ENCODE data around the gene RFXANK. TPM values are rescaled to one million over a fixed set of nuclear protein-coding genes. Genes with fewer than 3 reads are reported as not detected.

Gene RFXANK
- total RNA-seq, 1 donor from 2014 or later = 122 TPM

DNA sequence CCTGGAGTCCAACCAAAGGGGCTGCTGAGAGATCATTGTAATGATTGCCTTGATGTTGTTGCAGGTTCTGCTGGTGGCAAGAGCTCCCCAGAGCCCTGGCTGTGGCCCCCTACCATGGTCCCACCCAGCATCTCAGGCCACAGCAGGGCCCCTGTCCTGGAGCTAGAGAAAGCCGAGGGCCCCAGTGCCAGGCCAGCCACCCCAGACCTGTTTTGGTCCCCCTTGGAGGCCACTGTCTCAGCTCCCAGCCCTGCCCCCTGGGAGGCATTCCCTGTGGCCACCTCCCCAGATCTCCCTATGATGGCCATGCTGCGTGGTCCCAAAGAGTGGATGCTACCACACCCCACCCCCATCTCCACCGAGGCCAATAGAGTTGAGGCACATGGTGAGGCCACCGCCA, 35.2 kb downstream of the RFXANK start:
- TF ChIP-seq, protein P1, sequence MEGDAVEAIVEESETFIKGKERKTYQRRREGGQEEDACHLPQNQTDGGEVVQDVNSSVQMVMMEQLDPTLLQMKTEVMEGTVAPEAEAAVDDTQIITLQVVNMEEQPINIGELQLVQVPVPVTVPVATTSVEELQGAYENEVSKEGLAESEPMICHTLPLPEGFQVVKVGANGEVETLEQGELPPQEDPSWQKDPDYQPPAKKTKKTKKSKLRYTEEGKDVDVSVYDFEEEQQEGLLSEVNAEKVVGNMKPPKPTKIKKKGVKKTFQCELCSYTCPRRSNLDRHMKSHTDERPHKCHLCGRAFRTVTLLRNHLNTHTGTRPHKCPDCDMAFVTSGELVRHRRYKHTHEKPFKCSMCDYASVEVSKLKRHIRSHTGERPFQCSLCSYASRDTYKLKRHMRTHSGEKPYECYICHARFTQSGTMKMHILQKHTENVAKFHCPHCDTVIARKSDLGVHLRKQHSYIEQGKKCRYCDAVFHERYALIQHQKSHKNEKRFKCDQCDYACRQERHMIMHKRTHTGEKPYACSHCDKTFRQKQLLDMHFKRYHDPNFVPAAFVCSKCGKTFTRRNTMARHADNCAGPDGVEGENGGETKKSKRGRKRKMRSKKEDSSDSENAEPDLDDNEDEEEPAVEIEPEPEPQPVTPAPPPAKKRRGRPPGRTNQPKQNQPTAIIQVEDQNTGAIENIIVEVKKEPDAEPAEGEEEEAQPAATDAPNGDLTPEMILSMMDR (IDR thresholded peaks at IDR 0.05; ENCODE audit: insufficient read depth, low read length, poor library complexity, severe bottlenecking) = no peak
- H3K4me3 ChIP-seq (ENCODE audit: low read depth, low read length) = no peak overlapping the region
- H3K27me3 ChIP-seq (ENCODE audit: control insufficient read depth, insufficient read depth, low read length) = peaks cover 38% of the 10 kb centered on the region
- DNase-seq (ENCODE audit: low read depth) = no peak
- H3K36me3 ChIP-seq (ENCODE audit: control insufficient read depth, insufficient read depth, low read length) = no peaks in the 10 kb centered on the region

DNA sequence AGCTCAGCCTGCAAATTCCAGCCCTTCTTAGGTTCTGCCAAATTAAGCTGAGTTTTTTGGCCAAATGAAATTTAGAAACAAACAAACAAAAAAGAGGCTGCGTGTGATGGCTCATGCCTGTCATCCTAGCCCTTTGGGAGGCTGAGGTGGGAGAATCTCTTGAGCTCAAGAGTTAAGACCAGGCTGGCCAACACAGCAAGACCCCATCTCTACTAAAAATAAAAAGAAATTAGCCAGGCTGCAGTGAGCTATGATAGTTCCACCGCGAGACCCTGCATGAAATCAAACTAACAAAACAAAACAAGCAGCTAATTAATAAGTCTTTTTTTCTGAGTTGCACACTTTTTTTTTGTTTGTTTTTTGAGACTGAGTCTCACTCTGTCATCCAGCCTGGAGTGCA, 37.6 kb downstream of the RFXANK start:
- TF ChIP-seq, protein P1 (IDR thresholded peaks at IDR 0.05; ENCODE audit: insufficient read depth, low read length, poor library complexity, severe bottlenecking) = no peak
- DNase-seq (ENCODE audit: low read depth) = no peak
- Histone ChIP-seq H3K4me3 (ENCODE audit: low read depth, low read length) (no peak overlapping the region), H3K36me3 (ENCODE audit: control insufficient read depth, insufficient read depth, low read length) (no peaks in the 10 kb centered on the region), H3K27me3 (ENCODE audit: control insufficient read depth, insufficient read depth, low read length) (peaks cover 28% of the 10 kb centered on the region)

DNA sequence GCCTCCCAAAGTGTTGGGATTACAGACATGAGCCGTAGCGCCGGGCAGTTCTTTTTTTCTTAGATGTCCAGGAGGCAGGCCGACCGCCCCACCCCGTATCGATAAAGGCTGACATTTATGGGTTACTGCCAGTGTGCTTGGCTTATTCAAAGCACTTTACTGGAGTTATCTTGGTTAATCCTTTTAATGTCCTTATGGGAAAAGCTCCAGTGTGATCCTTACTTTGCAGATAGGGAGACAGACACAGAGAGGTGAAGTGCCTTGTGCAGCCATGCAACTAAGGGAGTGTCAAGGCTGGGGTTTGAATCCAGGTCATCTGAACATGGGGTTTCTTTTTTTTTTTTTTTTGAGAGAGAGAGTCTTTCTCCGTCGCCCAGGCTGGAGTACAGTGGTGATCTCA, 38.9 kb downstream of the RFXANK start:
- DNase-seq (ENCODE audit: low read depth) = no peak
- TF ChIP-seq, protein P1 (IDR thresholded peaks at IDR 0.05; ENCODE audit: insufficient read depth, low read length, poor library complexity, severe bottlenecking) = no peak
- H3K4me3 ChIP-seq (ENCODE audit: low read depth, low read length) = no peak overlapping the region
- H3K36me3 ChIP-seq (ENCODE audit: control insufficient read depth, insufficient read depth, low read length) = no peaks in the 10 kb centered on the region
- H3K27me3 ChIP-seq (ENCODE audit: control insufficient read depth, insufficient read depth, low read length) = peaks cover 25% of the 10 kb centered on the region

- Histone ChIP-seq H3K27me3 (ENCODE audit: control insufficient read depth, insufficient read depth, low read length) (peaks cover 17% of the 10 kb centered on the region), H3K4me3 (ENCODE audit: low read depth, low read length) (no peak overlapping the region), H3K36me3 (ENCODE audit: control insufficient read depth, insufficient read depth, low read length) (no peaks in the 10 kb centered on the region)
- no peak for DNase-seq (ENCODE audit: low read depth)
- TF ChIP-seq, protein P1 (IDR thresholded peaks at IDR 0.05; ENCODE audit: insufficient read depth, low read length, poor library complexity, severe bottlenecking) = no peak
These were observed 40.2 kb downstream of the RFXANK start for GRCh38 chr19:19232261-19232721.

DNA sequence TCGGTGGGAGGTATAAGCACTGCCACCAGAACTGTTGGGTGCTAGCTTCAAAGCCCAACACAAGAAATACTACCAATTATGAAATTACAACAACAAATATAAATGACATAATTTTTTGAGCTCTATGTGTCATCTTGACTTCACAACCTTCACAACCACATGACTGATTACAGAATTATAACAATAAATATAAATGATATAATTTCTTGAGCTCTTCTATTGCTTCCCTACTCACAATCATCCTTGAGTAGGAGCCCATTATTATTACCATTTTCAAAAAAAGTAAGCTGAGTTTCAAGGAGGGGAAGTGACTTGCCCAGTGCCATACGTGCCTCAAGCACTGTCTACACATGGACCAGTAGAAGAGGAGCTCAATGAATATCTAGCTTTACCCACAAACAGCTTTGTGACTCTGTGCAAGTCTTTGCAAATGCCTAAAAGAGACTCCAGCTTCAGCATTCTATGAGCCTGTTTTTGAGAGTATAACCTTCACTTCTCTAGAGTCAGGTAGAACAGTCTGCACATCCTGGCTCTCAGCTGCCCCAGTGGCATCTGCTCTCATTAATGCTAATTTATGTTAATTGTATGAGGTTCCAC, 42.3 kb downstream of the RFXANK start:
- DNase-seq (ENCODE audit: low read depth) = no peak
- Histone ChIP-seq H3K27me3 (ENCODE audit: control insufficient read depth, insufficient read depth, low read length) (peaks cover 4% of the 10 kb centered on the region), H3K36me3 (ENCODE audit: control insufficient read depth, insufficient read depth, low read length) (no peaks in the 10 kb centered on the region), H3K4me3 (ENCODE audit: low read depth, low read length) (no peak overlapping the region)
- TF ChIP-seq, protein P1 (IDR thresholded peaks at IDR 0.05; ENCODE audit: insufficient read depth, low read length, poor library complexity, severe bottlenecking) = no peak

GRCh38 chr19:19236173-19236572, 44.1 kb downstream of the RFXANK start:
- TF ChIP-seq, protein P1 (IDR thresholded peaks at IDR 0.05; ENCODE audit: insufficient read depth, low read length, poor library complexity, severe bottlenecking) = no peak
- no peak for DNase-seq (ENCODE audit: low read depth)
- Histone ChIP-seq H3K4me3 (ENCODE audit: low read depth, low read length) (no peak overlapping the region), H3K36me3 (ENCODE audit: control insufficient read depth, insufficient read depth, low read length) (no peaks in the 10 kb centered on the region), H3K27me3 (ENCODE audit: control insufficient read depth, insufficient read depth, low read length) (peaks cover 3% of the 10 kb centered on the region)

Data from kidney epithelial cell (primary cell).